ENCODE measurements around the gene PRR7.

The PRR7 gene

GRCh38 chr5:177496727-177497291, 50.2 kb downstream of the PRR7 start:
- TF ChIP-seq EGR1 (IDR thresholded peaks at IDR 0.05): peak; percentile 38; the same call in 1 of the 2 replicates
- peak; percentile 20; the same call in 1 of the 2 replicates for TF ChIP-seq ZBTB7A (IDR thresholded peaks at IDR 0.05; ENCODE audit: low read depth)
- TF ChIP-seq REST (IDR thresholded peaks at IDR 0.05; ENCODE audit: low read depth): no peak
- TF ChIP-seq TAF1 (IDR thresholded peaks at IDR 0.05; ENCODE audit: low read depth): no peak
- peak; percentile 24; the same call in 1 of the 2 replicates for TF ChIP-seq EP300 (IDR thresholded peaks at IDR 0.05; ENCODE audit: borderline replicate concordance)
- TF ChIP-seq NFIC (IDR thresholded peaks at IDR 0.05): no peak
- TF ChIP-seq, protein P1, sequence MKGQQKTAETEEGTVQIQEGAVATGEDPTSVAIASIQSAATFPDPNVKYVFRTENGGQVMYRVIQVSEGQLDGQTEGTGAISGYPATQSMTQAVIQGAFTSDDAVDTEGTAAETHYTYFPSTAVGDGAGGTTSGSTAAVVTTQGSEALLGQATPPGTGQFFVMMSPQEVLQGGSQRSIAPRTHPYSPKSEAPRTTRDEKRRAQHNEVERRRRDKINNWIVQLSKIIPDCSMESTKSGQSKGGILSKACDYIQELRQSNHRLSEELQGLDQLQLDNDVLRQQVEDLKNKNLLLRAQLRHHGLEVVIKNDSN (IDR thresholded peaks at IDR 0.05): no peak; the same call in 1 of the 2 replicates
- TF ChIP-seq CEBPB (IDR thresholded peaks at IDR 0.05): no peak
- no peak for TF ChIP-seq FOXM1 (IDR thresholded peaks at IDR 0.05; ENCODE audit: borderline replicate concordance, low read depth)
- TF ChIP-seq TCF12 (IDR thresholded peaks at IDR 0.05; ENCODE audit: low read depth): peak; percentile 78; the same call in 1 of the 2 replicates
- TF ChIP-seq, protein P2, sequence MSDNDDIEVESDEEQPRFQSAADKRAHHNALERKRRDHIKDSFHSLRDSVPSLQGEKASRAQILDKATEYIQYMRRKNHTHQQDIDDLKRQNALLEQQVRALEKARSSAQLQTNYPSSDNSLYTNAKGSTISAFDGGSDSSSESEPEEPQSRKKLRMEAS (IDR thresholded peaks at IDR 0.05): no peak
- no peak for TF ChIP-seq YY1 (IDR thresholded peaks at IDR 0.05; ENCODE audit: low read depth)
- TF ChIP-seq CREB1 (IDR thresholded peaks at IDR 0.05; ENCODE audit: low read depth): no peak
- no peak for TF ChIP-seq RAD21 (IDR thresholded peaks at IDR 0.05; ENCODE audit: low read depth)
- TF ChIP-seq TEAD4 (IDR thresholded peaks at IDR 0.05): peak; percentile 37

- TF ChIP-seq TAF1 (IDR thresholded peaks at IDR 0.05; ENCODE audit: low read depth) (peak; percentile 98), TEAD4 (IDR thresholded peaks at IDR 0.05) (no peak), CREB1 (IDR thresholded peaks at IDR 0.05; ENCODE audit: low read depth) (no peak), RAD21 (IDR thresholded peaks at IDR 0.05; ENCODE audit: low read depth) (no peak), CEBPB (IDR thresholded peaks at IDR 0.05) (no peak), NFIC (IDR thresholded peaks at IDR 0.05) (no peak), EP300 (IDR thresholded peaks at IDR 0.05; ENCODE audit: borderline replicate concordance) (no peak), YY1 (IDR thresholded peaks at IDR 0.05; ENCODE audit: low read depth) (no peak), EGR1 (IDR thresholded peaks at IDR 0.05) (peak; percentile 82), ZBTB7A (IDR thresholded peaks at IDR 0.05; ENCODE audit: low read depth) (peak; percentile 10; the same call in 1 of the 2 replicates), REST (IDR thresholded peaks at IDR 0.05; ENCODE audit: low read depth) (no peak), FOXM1 (IDR thresholded peaks at IDR 0.05; ENCODE audit: borderline replicate concordance, low read depth) (no peak), TCF12 (IDR thresholded peaks at IDR 0.05; ENCODE audit: low read depth) (peak; percentile 12; the same call in 1 of the 2 replicates)
- TF ChIP-seq, protein P1 (IDR thresholded peaks at IDR 0.05): no peak
- TF ChIP-seq, protein P2 (IDR thresholded peaks at IDR 0.05): peak; percentile 15; the same call in 1 of the 2 replicates
Measured at GRCh38 chr5:177497292-177498012, 50.8 kb downstream of the PRR7 start, which contains the start of gene PDLIM7. PDLIM7 (minus strand) TSS chr5:177497604; CDS start chr5:177496512, 1,092 bp downstream.

- TF ChIP-seq CEBPB (IDR thresholded peaks at IDR 0.05): peak; percentile 89
- no peak for TF ChIP-seq TAF1 (IDR thresholded peaks at IDR 0.05; ENCODE audit: low read depth)
Measured at GRCh38 chr5:177498013-177498787, 51.6 kb downstream of the PRR7 start.

- TF ChIP-seq ZBTB7A (IDR thresholded peaks at IDR 0.05; ENCODE audit: low read depth): no peak
Measured at GRCh38 chr5:177499842-177500241, 53.2 kb downstream of the PRR7 start.

All from Ishikawa (cell line).